Lung microvascular endothelial cell (primary cell): Measurements from ENCODE around the gene CDC20. TPM values are rescaled to one million over a fixed set of nuclear protein-coding genes. Genes with fewer than 3 reads are reported as not detected.
"Not testable (repeated sequence)": the region's sequence is repeated elsewhere in the genome, so short reads cannot be mapped to it uniquely, and the experiment has no call there.

Experiments
- DNase-seq, 2 donors: peaks; one replicate each; pipeline versions ENCODE4 v3.0.0 to v3.0.0-alpha.2; 2010; ENCODE audit warnings: low read depth in 2 of 2
- total RNA-seq: library from RNA; depleted of rRNA; stranded (reverse); fragments of >200 nt; gene quantifications from 2 replicates; pipeline ENCODE4 v1.2.1, GENCODE V29; 2014

CDC20 gene
- total RNA-seq, 1 donor from 2014 or later = 6.9 TPM

DNA sequence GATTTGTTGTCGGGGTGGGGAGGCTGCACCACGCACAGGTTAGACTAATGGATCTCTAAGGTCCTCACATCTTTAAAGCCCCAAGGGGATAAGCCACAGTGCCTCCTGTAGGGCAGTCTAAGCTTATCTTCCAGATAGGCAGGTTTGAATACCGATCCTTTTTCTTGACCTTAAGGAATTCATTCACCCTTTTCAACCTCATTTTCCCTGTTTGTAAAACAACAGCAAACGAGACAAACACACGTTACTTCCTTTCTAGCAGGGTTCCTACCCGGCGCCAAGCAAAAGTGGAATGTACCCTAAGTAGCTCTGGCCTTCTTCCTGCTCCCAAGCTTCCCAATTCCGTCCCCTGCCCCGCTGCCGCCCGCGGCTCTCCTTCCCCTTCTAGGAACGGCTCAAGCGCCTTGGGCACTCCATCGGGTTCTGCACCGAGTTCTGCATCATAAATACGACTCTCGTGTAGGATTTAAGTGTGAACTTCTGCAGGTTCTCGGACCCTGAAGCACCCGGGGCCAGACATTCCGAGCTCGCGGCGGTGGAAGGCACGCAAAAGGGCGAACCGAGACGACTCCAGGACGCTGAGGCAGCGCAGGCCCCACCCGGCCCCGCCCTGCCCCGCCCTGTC lies 548 bp upstream of the CDC20 start:
- peak; percentile 52 to 65 for DNase-seq

DNA sequence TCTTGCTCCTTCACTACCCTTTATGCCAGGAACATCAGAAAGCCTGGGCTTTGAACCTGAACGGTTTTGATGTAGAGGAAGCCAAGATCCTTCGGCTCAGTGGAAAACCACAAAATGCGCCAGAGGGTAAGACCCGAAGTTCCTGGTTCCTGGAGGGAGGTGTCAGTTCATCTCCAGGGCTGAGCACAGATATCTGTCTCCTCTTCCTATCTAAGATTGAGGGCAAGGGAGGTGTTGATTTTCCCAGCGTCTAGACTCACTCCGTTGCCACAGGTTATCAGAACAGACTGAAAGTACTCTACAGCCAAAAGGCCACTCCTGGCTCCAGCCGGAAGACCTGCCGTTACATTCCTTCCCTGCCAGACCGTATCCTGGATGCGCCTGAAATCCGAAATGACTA lies 915 bp downstream of the CDC20 start:
- DNase-seq = peak in 1 of 2 donors; percentile 9

DNA sequence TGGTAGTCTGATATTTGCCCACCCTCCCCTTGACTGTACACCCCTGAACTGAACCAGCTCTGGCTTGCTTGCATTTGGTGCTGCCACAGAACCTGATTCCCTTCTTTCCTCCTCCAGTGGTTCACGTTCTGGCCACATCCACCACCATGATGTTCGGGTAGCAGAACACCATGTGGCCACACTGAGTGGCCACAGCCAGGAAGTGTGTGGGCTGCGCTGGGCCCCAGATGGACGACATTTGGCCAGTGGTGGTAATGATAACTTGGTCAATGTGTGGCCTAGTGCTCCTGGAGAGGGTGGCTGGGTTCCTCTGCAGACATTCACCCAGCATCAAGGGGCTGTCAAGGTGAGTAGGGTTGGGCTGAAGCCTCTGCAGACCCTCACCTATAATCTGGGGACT lies 1.8 kb downstream of the CDC20 start:
- no peak for DNase-seq

DNA sequence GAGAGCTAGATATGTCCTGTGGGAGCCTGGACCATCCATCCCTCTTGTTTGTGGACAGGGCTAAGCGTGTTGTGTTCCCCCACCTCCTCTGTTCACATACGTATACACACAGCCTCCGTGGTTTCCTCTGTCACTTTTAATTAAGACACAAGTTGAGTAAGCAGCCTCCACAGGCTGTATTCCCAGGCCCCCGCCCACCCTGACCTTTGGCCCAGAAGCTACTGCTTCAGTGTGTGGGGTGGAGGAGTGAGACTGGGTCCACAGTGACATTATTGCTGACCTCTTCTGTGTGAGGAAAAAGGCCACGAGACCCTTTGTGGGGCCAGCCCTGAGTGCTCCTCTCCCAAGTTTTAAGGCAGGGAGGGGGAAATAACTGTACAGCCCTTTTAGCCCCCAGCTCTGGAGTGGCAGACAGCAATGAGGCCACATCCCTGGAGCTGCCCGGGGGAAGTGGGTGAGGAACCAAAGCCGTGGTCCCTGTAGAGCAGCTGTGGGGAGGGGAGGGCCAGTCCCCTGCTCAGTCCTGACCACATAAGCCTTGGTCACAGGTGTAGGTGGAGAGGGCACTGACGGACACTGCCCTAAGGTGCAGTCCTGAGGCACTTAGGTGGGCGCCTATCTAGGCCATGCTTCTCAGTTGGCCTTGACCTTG lies 4.6 kb downstream of the CDC20 start:
- no peak for DNase-seq

DNA sequence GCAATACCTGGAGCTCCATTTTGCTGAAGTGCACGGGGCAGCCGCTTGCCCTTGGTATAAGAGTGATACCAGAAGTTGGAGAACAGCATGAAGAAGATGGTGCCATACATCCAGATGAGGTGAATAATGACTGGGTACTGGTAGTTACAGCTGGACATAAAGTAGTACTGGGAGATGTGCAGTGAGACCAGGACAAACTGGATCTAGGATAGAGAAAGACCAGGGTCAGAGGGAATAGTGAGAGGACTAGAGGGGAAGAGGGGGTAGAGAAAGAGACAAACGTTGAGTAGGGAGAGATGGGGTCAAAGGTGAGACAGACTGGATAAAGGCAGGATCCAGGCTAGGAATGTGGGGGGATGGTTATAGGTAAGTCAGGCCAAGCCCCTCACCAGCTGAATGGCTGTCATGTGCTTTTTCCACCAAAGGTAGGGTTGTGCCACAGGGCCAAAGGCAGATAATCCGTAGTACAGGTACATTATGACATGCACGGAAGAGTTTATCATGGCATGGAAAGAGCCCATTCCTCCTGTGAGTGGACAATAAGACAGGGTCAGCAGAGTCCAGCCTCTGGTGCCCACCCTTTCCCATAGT lies 5.2 kb downstream of the CDC20 start:
- DNase-seq = no peak

DNA sequence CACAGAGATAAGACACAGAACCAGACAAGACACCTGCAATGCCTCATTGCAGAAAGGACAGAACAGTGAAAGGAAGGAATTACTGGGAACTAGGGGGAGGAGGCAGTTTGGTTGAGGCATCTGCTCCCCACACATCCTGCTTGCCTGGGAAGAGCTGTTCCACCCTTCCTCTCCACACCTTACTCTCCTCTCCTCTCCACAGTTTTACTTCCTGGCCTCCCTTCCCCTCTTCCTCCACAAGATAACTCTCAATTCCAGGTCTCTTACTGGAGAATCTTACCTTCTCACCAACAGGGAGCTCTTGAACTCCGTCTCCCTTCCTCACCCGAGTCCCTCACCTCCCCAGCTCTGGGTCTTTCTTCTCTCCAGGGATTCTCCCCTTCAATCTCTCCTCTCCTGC lies 6.9 kb downstream of the CDC20 start:
- no peak for DNase-seq

DNA sequence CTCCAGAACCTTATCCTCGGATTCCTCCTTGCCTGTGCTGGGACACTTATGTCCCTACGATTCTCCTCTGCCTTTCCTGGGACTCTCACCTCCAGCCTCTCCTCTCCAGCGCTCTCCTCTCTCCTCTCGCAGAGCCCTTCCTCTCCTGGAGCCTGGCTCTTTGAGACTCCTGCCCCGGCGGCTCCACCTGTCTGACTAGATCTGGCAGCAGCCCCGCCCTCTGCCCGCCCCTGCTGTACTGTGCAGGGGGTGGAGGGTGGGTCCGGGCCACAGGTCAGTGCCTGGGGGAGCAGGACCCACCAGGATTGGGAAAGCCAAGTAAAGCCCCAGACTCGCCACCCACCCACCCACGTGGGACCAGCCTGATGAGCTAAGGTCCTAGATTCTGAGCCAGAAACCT lies 7.4 kb downstream of the CDC20 start:
- DNase-seq = no peak

DNA sequence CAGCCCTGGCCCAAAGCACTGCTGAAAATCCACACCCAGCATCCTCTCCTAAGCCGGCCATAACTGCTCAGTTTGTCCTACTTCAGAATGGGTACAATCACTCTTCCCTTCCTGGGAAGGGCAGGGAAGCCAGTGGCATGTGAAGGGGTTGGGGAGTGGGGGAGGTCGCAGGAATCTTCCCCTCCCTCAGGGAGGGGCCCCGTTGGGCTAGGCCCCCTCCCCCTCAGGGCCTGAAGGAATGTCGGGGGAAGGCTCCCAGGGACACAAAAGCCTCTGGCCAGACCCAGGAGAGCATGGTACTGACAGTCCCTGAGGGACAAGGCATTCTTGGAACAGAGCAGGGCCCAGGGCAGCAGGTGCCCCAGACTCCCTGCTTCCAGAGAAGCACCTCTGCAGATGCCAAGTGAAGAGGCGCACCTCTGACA lies 7.8 kb downstream of the CDC20 start:
- DNase-seq = no peak

DNA sequence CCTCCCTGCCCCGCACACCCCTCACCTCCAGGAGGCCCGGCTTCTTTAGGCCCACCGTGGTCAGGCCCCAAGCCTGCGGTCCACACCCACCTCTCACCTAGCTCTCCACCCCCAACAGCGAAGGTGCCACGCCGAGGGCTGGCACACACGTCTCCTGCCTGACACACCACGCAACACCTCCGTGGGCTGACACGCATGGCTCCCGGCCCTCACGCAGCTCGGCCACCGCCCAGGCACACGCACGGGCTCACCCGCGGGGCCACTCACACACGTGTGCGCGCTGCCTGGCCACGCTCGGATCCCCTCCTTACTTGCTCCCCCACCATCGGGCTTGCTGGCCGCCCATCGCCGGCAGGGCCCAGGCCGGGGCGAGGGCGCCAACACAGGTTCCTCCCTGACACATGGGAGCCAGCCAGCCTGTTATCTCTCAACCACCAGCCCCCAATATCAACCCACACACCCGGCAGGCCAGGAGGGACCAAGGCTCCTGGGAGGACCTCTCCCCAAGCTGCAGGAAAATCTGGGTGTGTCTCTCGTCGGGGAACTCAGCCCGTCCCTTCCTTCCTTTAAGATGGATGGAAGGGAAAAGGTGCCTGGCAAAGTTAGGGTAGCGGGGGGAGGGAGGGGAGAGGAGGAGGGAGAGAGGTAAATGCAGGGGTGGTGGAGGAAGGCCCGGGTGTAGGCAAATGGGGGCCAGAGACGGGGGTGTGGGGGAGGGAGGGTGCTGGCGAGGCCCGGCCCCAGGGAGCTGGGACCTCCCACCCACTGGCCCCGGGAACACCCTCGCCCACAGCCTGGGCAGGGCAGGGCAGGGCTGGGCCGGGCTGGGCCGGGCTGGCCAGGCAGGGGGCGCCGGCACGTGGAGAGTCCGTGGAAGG lies 8.5 kb downstream of the CDC20 start:
- peak; percentile 33 to 41 for DNase-seq

DNA sequence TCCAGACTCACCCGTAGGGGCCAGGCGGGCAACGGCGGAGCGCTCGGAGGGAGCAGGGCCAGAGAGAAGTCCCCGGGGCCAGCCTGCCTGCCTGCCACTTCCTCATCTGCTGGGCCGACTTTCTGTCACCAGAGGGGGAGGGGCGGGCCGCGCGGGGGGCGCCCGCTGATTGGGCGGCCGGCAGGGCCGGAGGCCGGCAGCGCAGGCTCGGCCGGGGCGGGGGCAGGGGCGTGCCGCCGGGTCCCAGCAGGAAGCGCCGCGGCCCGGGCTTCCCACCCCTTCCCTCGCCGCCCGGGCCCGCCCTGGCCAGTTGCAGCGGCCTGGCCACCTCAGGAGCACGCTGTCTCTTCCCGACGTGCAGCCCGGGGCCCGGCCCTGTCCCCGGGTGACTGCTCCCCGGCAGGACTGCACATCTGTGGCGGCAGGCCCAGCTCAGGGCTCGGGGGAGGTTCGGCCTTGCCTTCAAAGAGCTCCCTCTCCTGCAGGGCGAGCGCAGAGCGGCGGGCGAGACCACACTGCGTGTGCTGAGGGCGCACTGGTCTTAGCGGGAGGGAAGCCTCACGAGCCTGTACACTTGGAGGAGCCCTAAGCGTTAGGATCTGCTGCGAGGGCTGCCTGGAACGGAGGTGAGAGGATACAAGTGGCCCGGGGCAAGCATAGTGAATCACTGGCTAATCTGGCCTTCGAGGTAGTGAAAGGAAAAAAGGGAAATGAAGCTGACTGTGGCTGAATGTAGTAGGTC lies 9.3 kb downstream of the CDC20 start, which contains the start of gene ELOVL1:
Gene ELOVL1 (minus strand): TSS at position 108 of the 742 bp plus-strand sequence. CDS start 2,402 bp downstream, outside the sequence.
- peak; percentile 89 to 92 for DNase-seq

DNA sequence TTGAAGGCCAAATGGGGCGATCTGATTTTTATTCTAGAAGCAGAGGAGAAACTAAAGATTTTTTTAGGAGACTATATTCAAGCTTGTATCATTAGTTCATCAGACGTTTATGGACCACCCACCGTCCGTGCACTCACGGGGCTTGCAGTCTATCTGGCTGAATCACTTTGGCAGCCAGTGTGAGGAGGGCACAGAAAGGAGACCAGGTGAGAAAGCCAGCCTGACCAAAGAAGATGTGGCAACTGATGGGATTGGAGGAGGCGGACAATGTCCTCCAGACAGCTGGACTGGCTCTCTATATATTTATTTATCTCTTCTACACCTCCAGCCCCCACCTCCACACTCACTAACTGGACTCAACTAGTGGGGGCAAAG lies 9.9 kb downstream of the CDC20 start:
- no peak for DNase-seq

DNA sequence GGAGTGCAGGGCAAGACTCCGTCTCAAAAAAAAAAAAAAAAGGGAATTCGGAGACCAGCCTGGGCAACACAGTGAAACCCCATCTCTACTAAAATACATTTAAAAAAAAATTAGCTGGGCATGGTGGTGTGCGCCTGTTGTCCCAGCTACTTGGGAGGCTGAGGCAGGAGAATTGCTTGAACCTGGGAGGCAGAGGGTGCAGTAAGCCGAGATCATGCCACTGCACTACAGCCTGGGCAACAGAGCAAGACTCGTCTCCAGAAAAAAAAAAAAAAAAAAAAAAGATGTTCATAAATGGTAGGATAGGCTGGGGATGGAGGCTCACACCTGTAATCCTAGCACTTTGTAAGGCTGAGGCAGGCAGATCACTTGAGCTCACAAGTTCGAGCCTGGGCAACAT lies 11.0 kb downstream of the CDC20 start:
- DNase-seq = not testable (repeated sequence)

DNA sequence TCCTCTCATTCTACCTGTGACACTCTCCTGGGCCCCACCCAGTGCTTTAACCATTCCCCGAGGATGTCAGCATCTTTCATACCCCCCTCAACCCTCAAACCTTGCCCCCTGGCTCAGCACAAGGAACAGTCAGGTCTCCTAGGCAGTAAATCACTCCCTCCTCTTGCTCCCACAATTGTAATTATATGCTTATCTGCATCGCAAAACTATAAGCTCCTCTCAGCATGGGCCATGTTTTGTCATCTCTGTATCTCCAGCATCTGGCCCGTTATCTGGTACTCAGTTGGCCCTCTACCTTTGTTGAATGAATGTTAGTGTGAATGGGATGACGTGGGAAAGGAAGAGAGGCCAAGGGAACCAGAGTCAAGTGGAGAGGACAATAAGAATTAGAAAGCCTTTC lies 11.8 kb downstream of the CDC20 start:
- DNase-seq = peak in 1 of 2 donors; percentile 29

DNA sequence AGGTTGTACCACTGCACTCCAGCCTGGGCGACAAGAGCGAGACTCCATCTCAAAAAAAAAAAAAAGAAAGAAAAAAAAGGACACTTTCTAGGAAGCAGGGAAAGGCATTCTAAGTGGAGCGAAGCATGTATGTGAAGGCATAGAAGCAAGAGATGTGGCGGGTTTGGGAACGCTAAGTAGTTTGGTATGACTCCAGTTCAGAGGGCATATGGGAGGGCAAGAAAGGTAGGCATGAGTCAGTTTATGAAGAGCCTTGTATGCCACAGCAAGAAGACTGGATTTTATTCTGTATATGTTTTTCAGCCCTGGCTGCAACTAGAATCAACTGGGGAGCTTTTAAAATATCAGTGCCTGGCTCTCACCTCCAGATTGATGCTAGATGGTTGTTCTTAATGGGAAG lies 13.4 kb downstream of the CDC20 start:
- DNase-seq = no peak

DNA sequence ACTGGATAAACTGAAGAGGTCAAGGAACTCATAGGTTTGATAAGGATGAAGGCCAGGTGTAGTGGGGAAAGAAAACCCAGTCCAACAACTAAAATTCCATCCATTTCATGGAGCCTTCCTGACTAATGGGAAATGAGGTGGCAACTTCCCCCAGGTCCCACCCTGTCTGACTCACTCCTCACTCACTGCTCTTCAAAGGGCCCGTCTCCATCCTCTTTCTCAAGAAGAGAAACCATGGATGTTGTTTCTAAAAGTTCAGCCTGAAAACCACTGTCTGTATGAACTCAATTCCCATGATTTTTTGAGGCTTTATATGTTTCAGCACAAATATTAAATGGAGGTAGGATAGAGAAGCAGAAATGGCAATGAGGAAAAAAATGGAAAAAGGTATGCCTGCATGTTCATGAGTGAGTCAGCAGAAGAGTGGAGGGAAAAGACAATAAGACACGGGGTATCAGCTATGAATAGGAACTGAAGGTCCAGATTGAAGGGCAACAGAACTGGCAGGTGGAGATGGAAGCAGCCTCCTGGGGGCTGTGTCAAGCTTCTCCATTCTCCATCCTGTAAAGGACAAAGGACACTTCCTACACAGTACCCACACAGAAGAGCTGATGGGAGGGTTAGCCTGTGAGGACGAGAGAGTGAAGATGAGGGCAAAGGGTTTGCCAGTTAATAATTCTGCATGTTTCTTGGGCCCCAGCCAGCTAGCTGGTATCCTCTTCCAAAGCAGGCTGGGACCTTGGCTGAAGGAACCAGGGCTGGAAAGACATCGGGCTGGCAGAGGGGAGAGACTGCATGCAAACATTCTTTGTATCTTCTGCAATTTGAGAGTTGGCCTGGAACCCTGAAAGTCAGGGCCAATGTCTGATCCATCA lies 14.5 kb downstream of the CDC20 start:
- DNase-seq = peak; percentile 37 to 91

DNA sequence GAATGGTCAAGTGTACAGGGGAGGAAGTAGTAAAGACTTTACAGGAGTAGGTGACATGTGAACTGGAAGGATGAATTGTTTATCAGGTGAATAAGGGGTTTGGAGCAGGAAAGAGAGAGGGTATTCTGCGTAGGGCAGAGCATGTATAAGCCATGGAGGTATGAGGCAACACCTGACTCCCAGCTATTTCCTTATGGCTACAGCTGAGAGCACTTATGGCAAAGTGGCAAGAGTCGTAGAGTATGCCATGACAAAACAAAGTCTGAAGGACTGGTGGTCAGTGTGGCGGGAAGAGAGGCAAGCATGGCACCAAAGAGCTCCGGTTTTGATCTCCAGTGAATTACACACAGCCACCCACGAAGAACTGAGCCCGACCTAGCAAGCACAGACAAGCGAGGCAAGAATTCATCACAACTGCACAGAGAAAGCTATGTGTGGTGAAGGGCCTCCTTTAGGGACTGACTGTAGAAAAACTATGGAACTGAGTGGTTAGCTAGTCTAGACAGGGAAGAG lies 18.0 kb downstream of the CDC20 start:
- DNase-seq = no peak

DNA sequence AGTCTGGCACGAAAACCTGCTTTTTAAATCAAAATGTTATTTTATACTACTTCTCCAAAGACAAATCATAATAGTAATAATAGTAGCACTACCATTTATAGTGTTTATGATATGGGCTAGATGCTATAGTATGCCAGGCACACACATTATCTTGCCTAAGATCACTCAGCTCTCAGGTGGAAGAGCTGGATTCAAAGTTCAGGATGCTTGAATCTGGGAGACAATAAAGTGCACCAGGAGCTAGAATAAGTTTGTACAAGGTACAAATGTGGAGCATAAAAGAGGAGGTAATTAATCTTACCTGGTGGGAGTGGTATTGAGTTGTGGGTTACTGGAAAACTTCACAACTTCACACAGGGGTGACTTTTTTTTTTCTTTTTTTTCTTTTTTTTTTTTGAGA lies 19.1 kb downstream of the CDC20 start:
- no peak for DNase-seq

DNA sequence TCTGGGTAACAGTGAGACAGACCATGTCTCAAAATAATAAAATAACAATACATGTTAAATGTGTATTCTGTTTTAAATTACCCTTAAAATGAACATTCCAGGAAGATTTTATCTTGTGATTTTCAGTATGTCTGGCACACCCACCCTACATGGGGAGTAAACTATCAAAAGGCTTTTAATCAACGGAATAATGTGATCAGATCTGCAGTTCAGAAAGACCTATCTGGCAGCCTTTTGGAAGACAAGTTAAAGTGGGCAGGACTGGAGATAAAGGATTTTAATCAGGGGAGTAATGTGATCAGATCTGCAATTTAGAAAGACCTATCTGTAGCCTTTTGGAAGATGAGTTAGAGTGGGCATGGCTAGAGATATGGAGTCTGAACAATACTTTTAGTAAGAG lies 20.7 kb downstream of the CDC20 start:
- DNase-seq = no peak

DNA sequence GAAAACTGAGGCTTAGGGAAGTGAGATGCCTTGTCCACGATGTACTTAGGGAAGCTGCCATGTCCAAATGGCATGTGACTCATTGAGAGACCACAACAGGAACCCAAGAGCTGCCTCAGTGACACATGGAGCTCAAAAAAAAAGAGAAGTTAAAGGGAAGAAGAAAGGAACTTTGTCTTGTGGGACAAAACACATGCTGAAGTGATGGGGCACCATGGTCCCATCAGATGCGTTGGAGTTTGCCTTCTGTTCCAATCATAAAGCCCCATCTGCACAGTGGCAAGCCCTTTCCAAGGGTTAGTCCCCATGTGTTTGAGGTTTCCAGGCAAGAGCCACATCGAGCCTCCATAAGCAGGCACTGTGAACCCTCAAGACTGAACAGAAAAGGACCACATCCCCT lies 22.8 kb downstream of the CDC20 start:
- peak in 1 of 2 donors; percentile 11 for DNase-seq
